GM12864 (cell line): ENCODE measurements around the gene NTSR1.

ENCODE experiments used
- DNase-seq: peaks from one replicate; pipeline ENCODE4 v3.0.0-alpha.2; 2011; ENCODE audit warnings: low read depth
- H3K4me3 ChIP-seq: 2 replicates; pipeline ENCODE4 v1.5.1; 2011; ENCODE audit warnings: mild to moderate bottlenecking, low read depth, low read length, control low read depth
- CTCF ChIP-seq: IDR thresholded peaks from 2 replicates; pipeline ENCODE4 v1.5.1; 2011; ENCODE audit warnings: low read depth, mild to moderate bottlenecking, moderate library complexity, low read length, control low read depth, inconsistent platforms; ENCODE audit errors: missing control alignments

Gene NTSR1

GRCh38 chr20:62769346-62770071 lies 60.9 kb downstream of the NTSR1 start:
- H3K4me3 ChIP-seq = no peak overlapping the region
- no peak for DNase-seq
- no peak for TF ChIP-seq CTCF

DNA sequence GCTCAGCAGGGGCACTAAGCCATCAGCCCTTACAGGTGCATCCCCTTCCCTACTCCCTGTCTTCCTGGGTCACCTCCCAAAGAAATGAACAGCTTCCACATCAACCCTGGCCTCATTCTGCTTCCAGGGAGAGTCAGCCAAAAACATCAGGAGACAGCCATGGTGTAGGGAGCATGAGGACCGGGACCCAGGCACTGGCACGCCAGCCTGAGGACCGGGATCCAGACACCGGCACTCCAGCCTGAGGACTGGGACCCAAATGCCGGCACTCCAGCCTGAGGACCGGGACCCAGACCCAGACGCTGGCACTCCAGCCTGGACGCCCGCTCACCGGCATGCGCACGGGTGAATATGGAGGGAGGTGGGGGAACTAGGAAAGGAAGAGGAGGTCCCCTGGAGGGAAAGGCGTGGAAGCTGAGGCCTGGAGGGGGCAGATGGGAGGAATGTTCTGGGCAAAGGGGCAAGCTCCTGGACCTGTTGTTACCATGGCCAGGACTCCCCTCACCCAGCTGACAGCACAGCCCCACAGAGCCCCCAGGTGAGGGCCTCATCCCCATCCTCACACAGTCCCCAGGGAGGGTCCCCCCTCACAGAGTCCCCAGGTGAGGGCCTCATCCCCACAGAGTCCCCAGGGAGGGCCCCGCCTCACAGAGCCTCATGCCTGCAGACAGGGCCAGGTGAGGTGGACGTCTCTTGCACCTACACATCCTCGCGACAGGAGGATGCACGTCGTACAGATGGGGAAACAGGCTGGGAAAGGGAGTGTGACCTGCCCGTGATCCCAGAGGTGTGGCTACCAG lies 61.7 kb downstream of the NTSR1 start:
- DNase-seq = no peak
- no peak for TF ChIP-seq CTCF
- H3K4me3 ChIP-seq = no peak overlapping the region

DNA sequence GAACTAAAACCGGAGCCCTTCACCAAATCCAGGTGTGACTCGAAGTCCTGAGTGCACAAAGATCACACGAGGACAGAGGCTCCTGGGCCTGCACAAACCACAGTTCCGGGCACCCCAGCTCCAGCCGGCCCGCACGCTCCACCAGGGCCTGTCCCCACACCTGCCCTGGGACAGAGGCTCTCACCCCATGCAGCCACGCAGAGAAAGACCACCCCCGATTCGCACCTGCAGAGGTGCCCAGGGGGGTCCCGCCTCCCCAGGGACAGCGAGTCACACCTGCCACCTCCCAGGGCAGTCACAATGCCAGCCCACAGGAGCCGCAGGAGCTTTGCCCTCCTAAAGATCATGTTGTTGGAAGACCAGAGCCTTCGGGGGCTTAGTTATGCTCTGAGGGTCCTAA lies 62.3 kb downstream of the NTSR1 start:
- TF ChIP-seq CTCF = no peak
- no peak overlapping the region for H3K4me3 ChIP-seq
- no peak for DNase-seq

- TF ChIP-seq CTCF = no peak
- DNase-seq = no peak
- no peak overlapping the region for H3K4me3 ChIP-seq
Measured at GRCh38 chr20:62771396-62772102, 62.9 kb downstream of the NTSR1 start.

DNA sequence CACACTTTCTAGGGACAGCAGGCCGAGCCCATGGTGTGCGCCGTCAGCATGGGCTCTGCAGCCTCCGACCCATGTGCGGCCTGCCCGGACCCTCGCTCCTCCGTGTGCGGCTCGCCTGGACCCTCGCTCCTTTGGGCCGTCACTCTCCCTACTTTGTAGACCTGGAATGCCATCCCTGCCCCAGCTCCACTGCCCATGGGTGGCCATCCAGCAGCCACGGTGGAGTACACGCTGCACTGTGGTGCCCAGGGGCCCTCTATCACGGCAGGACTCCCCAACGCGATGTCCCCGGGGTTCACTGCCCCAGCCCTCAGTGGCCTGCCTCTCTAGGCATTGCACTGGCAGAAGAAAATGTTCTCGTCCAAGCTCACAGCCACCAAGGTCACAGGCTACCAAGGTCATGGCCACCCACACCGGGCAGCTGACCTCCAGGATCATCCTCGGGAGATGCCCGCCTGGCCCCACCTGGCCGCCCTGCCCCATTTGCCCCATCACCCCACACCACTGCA lies 63.5 kb downstream of the NTSR1 start:
- no peak for TF ChIP-seq CTCF
- H3K4me3 ChIP-seq = no peak overlapping the region
- DNase-seq = no peak

- H3K4me3 ChIP-seq = no peak overlapping the region
- TF ChIP-seq CTCF = no peak
Measured at GRCh38 chr20:62772619-62772989, 64.0 kb downstream of the NTSR1 start.

More at GRCh38 chr20:62772619-62772989, 64.0 kb downstream of the NTSR1 start:
- DNase-seq = no peak
